Measurements from ENCODE around the gene FTO. TPM values are rescaled to one million over a fixed set of nuclear protein-coding genes. Genes with fewer than 3 reads are reported as not detected.

Gene FTO
- total and polyA plus RNA-seq, 2 of the 8 experiments (the other 6 are each of a cell fraction or from before 2014, with no cell fraction given): 34.5 to 59.8 TPM

DNA sequence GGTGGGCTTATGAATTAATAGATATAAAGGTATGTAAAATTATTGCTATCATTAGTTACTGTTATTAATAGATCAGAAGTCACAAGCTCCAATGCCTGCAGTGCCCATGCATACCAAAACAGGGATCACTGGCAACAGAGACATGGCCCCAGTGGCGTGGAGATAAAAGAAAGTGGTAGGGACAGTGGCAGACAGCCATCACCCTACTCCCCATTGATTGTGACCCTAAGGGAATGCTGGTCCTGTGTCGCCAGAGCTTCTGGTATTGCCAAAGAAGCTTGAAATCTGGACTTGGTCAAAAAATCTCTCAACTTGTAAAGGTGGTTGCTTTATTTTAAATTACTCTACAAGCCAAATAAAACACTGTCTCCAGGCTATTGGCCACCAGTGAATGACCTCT, 303.5 kb downstream of the FTO start (continued):
- TF ChIP-seq CHD7 (IDR thresholded peaks at IDR 0.05; ENCODE audit: insufficient replicate concordance, low read length) (no peak), CBX8 (IDR thresholded peaks at IDR 0.05; ENCODE audit: borderline replicate concordance, low read depth, low read length) (no peak)

Measured in H1 (cell line).